ENCODE measurements around the gene ENSA.
A peak's percentile ranks its signal among the peaks of the same experiment; 100 is the strongest.

The ENSA gene

GRCh38 chr1:150629115-150629928 is at the start of gene ENSA:
Gene ENSA, minus strand, starts transcription at chr1:150629612. Its CDS starts 142 bp downstream, at chr1:150629470.
- in situ Hi-C loops (cut with HindIII; ENCODE audit: low sequenced_read_pairs) = no loop called here
- peak; percentile 100 for DNase-seq (ENCODE audit: low read depth, low spot score)
- H3K4me3 ChIP-seq (ENCODE audit: low read depth, low read length) = peak within 1 kb of the TSS; percentile 73
- TF ChIP-seq CTCF (IDR thresholded peaks at IDR 0.05; ENCODE audit: low read depth, low read length) = no peak

- TF ChIP-seq CTCF (IDR thresholded peaks at IDR 0.05; ENCODE audit: low read depth, low read length) = no peak
- in situ Hi-C loops (cut with HindIII; ENCODE audit: low sequenced_read_pairs) = no loop called here
- no peak for DNase-seq (ENCODE audit: low read depth, low spot score)
Observed at GRCh38 chr1:150678988-150679387, 49.6 kb upstream of the ENSA start.

GRCh38 chr1:150674881-150675280 is 45.5 kb upstream of the ENSA start:
- in situ Hi-C loops (cut with HindIII; ENCODE audit: low sequenced_read_pairs) = no loop called here
- TF ChIP-seq CTCF (IDR thresholded peaks at IDR 0.05; ENCODE audit: low read depth, low read length) = no peak
- no peak for DNase-seq (ENCODE audit: low read depth, low spot score)
- H3K4me3 ChIP-seq (ENCODE audit: low read depth, low read length) = no peak overlapping the region

More at GRCh38 chr1:150678988-150679387, 49.6 kb upstream of the ENSA start:
- no peak overlapping the region for H3K4me3 ChIP-seq (ENCODE audit: low read depth, low read length)

- no peak for TF ChIP-seq CTCF (IDR thresholded peaks at IDR 0.05; ENCODE audit: low read depth, low read length)
- no peak for DNase-seq (ENCODE audit: low read depth, low spot score)
- no peak overlapping the region for H3K4me3 ChIP-seq (ENCODE audit: low read depth, low read length)
- in situ Hi-C loops (cut with HindIII; ENCODE audit: low sequenced_read_pairs) = no loop called here
Observed at GRCh38 chr1:150663321-150663720, 33.9 kb upstream of the ENSA start.

- no peak for DNase-seq (ENCODE audit: low read depth, low spot score)
- no peak overlapping the region for H3K4me3 ChIP-seq (ENCODE audit: low read depth, low read length)
- in situ Hi-C loops (cut with HindIII; ENCODE audit: low sequenced_read_pairs) = no loop called here
- no peak for TF ChIP-seq CTCF (IDR thresholded peaks at IDR 0.05; ENCODE audit: low read depth, low read length)
Observed at GRCh38 chr1:150662811-150663210, 33.4 kb upstream of the ENSA start.

GRCh38 chr1:150661156-150661555 is 31.7 kb upstream of the ENSA start:
- TF ChIP-seq CTCF (IDR thresholded peaks at IDR 0.05; ENCODE audit: low read depth, low read length) = no peak
- H3K4me3 ChIP-seq (ENCODE audit: low read depth, low read length) = no peak overlapping the region
- in situ Hi-C loops (cut with HindIII; ENCODE audit: low sequenced_read_pairs) = no loop called here
- no peak for DNase-seq (ENCODE audit: low read depth, low spot score)

All from astrocyte of the spinal cord (primary cell).